K562 (cell line): ENCODE results near the gene PITPNM3. TPM values are rescaled to one million over a fixed set of nuclear protein-coding genes. Genes with fewer than 3 reads are reported as not detected.

Experiments used
- ATAC-seq: fragments of 200-7000 bp; cut with Tn5 transposase; 3 replicates; pipeline ENCODE4 v1.9.1; 2020; ENCODE audit warnings: moderate library complexity
- BruUV-seq: library from RNA; stranded (reverse); fragments of 400-500 nt; replicated peaks from 2 replicates; lab custom pipeline; 2021; lab: Mats Ljungman, UMichigan
- CTCF ChIA-PET: fragments of 300-600 bp; formaldehyde crosslinking; extraction: SDS; loops from one replicate; lab custom pipeline; 2021; ENCODE audit warnings: low intra/inter-chr PET ratio; lab: Yijun Ruan, JAX
- POLR2A ChIA-PET: fragments of 300-600, 350-650 bp; sonication (Branson Sonifier 250); formaldehyde crosslinking; extraction: SDS; loops from one replicate; lab custom pipeline; 2021; ENCODE audit warnings: antibody characterized with exemption, inconsistent platforms; lab: Yijun Ruan, JAX
- DNase-seq, 4 experiments: peaks; one replicate each; pipeline versions ENCODE4 v3.0.0 to v3.0.0-alpha.2; 2011 to 2018; ENCODE audit warnings: low spot score in 3 of 4, mixed read lengths in 3 of 4; ENCODE audit errors: extremely low read depth in 1 of 4
- FAIRE-seq: peaks from 2 replicates; lab custom pipeline; 2011; peaks lifted over from hg19 to GRCh38; lab: Jason Lieb, UNC
- H2AFZ ChIP-seq: 2 replicates; pipeline ENCODE4 v1.6.0; 2011; ENCODE audit warnings: low read depth, low read length, control low read depth, inconsistent platforms
- H3K27ac ChIP-seq: fragments of 200-600 bp; 3 replicates; pipeline ENCODE4 v1.8.0; 2011; ENCODE audit warnings: low read depth, mild to moderate bottlenecking, control low read depth, inconsistent platforms, low read length, moderate library complexity, mixed read lengths; ENCODE audit errors: extremely low read depth
- H3K27me3 ChIP-seq, 2 experiments: fragments of 300-600 bp in 1 of 2; 2 replicates in 1 of 2; 3 replicates in 1 of 2; pipeline versions ENCODE4 v1.6.0 to v1.8.0; 2011; ENCODE audit warnings: inconsistent platforms in 2 of 2, low read length in 2 of 2, mild to moderate bottlenecking in 1 of 2, mixed read lengths in 1 of 2, moderate library complexity in 1 of 2; ENCODE audit not compliant: control insufficient read depth in 2 of 2, insufficient read depth in 2 of 2
- H3K36me3 ChIP-seq: fragments of 300-600 bp; 3 replicates; pipeline ENCODE4 v1.8.0; 2011; ENCODE audit warnings: mild to moderate bottlenecking, low read length, inconsistent platforms; ENCODE audit not compliant: control insufficient read depth, insufficient read depth
- H3K4me1 ChIP-seq, 2 experiments: fragments of 200-600 bp in 1 of 2; replicated peaks in 1 of 2; 2 replicates in 1 of 2; 3 replicates in 1 of 2; pipeline versions ENCODE4 v1.5.1 to v1.8.0; 2011; ENCODE audit warnings: inconsistent platforms in 2 of 2, low read length in 2 of 2, mild to moderate bottlenecking in 1 of 2, mixed read lengths in 1 of 2, moderate library complexity in 1 of 2; ENCODE audit not compliant: control insufficient read depth in 2 of 2, insufficient read depth in 2 of 2
- H3K4me2 ChIP-seq: 2 replicates; pipeline ENCODE4 v1.6.1; 2011; ENCODE audit warnings: low read length, control low read depth, inconsistent platforms, mixed read lengths; ENCODE audit not compliant: insufficient read depth
- H3K4me3 ChIP-seq: fragments of 200-600 bp; sonication (generic), shearing (Covaris generic); 2 replicates; pipeline ENCODE4 v1.5.1; 2016; ENCODE audit warnings: control low read depth, inconsistent platforms
- H3K79me2 ChIP-seq: fragments of 200-600 bp; 3 replicates; pipeline ENCODE4 v1.8.0; 2011; ENCODE audit warnings: low read length, inconsistent platforms; ENCODE audit not compliant: control insufficient read depth, insufficient read depth
- H3K9ac ChIP-seq, 2 experiments: 2 replicates each; pipeline versions ENCODE4 v1.6.0 to v1.6.1; 2011; ENCODE audit warnings: low read depth in 2 of 2, low read length in 2 of 2, control low read depth in 1 of 2, inconsistent platforms in 1 of 2, mild to moderate bottlenecking in 1 of 2, mixed read lengths in 1 of 2; ENCODE audit not compliant: insufficient read depth in 1 of 2
- H3K9me1 ChIP-seq: one replicate; pipeline ENCODE4 v1.6.0; 2011; ENCODE audit warnings: inconsistent platforms, mild to moderate bottlenecking, low read length, moderate library complexity; ENCODE audit not compliant: control insufficient read depth, insufficient read depth
- H3K9me3 ChIP-seq: replicated peaks from 2 replicates; pipeline ENCODE4 v1.5.1; 2011; ENCODE audit warnings: low read depth, low read length, inconsistent platforms; ENCODE audit not compliant: control insufficient read depth, insufficient read depth
- H4K20me1 ChIP-seq: replicated peaks from 2 replicates; pipeline ENCODE4 v1.6.1; 2011; ENCODE audit warnings: low read length, inconsistent platforms, mixed read lengths; ENCODE audit not compliant: control insufficient read depth, insufficient read depth
- ATF3 ChIP-seq, 2 experiments: fragments of 450-650 bp in 1 of 2; sonication (generic) in 1 of 2; formaldehyde crosslinking in 1 of 2; IDR thresholded peaks in 1 of 2; conservative IDR thresholded peaks in 1 of 2; 2 replicates each; pipeline versions ENCODE4 v1.6.1 to v1.8.1; 2016 to 2023; ENCODE audit warnings: mild to moderate bottlenecking in 2 of 2, moderate library complexity in 2 of 2, inconsistent platforms in 1 of 2, missing genetic modification reagents in 1 of 2
- CBX2 ChIP-seq: fragments of 200-600 bp; sonication (generic); IDR thresholded peaks from one replicate; pipeline ENCODE4 v1.6.1; 2012; ENCODE audit warnings: mild to moderate bottlenecking, low read length, inconsistent platforms; ENCODE audit not compliant: insufficient read depth, poor library complexity, severe bottlenecking
- MAZ ChIP-seq, 2 experiments: fragments of 450-650 bp in 1 of 2; sonication (generic) in 1 of 2; formaldehyde crosslinking; IDR thresholded peaks in 1 of 2; conservative IDR thresholded peaks in 1 of 2; 2 replicates each; pipeline versions ENCODE4 v1.4.0 to v1.5.0; 2020; ENCODE audit warnings: mild to moderate bottlenecking in 1 of 2, missing genetic modification reagents in 1 of 2
- WGBS: fragments of 100-300 bp; shearing (Covaris generic); methylation state at CpG from one replicate; pipeline ENCODE4 v1.1.6; 2016; ENCODE audit warnings: low coverage, mixed read lengths; ENCODE audit not compliant: insufficient coverage; ENCODE audit errors: missing lambda C conversion rate; 5-methylcytosine and 5-hydroxymethylcytosine counted together
- in situ Hi-C: fragments of 300-500 bp; cut with MboI; formaldehyde crosslinking; loops from 4 replicates; pipeline ENCODE4 v1.15.0; 2018; ENCODE audit warnings: inconsistent platforms, mixed read lengths
- intact Hi-C: fragments of 100-400 bp; cut with micrococcal nuclease; formaldehyde crosslinking; loops from 2 replicates; pipeline ENCODE4 v1.14.2; 2022
- polyA plus RNA-seq, 8 experiments: library from polyadenylated mRNA; depleted of rRNA in 4 of 8; stranded (reverse) in 5 of 8; unstranded in 3 of 8; fragments of >200 nt; fragmentation: Nextera tagmentation in 2 of 8; fragmentation: Illumina TruSeq in 1 of 8; extraction: Ambion mirVana in 2 of 8; extraction: Trizol in 1 of 8; gene quantifications; 2 replicates each; pipeline versions ENCODE4 v1.2.1 to v1.2.3, GENCODE V29; 2011 to 2014; ENCODE audit warnings: inconsistent platforms in 1 of 8, missing spikeins in 1 of 8
- total RNA-seq, 7 experiments: library from RNA; depleted of rRNA in 6 of 7; stranded (reverse); fragments of >200 nt in 6 of 7; fragmentation: Illumina TruSeq in 2 of 7; extraction: Trizol in 2 of 7; gene quantifications; 2 replicates each; pipeline versions ENCODE4 v1.2.1 to v1.2.3, GENCODE V29; 2011 to 2021; ENCODE audit warnings: low replicate concordance in 1 of 7

Gene PITPNM3
- total and polyA plus RNA-seq, 9 of the 15 experiments (the other 6 are each of a cell fraction or from before 2014, with no cell fraction given): 0.14 to 0.38 (median 0.22) TPM; not detected in 2

GRCh38 chr17:6526362-6527152, 29.8 kb downstream of the PITPNM3 start (continued):
- TF ChIP-seq MAZ (CRISPR knock-in tag; conservative IDR thresholded peaks at IDR 0.05 in 1 of 2, IDR thresholded peaks at IDR 0.05 in 1 of 2): no peak

GRCh38 chr17:6525731-6526130, 30.6 kb downstream of the PITPNM3 start:
- no peaks in the 10 kb centered on the region for H3K27me3 ChIP-seq
- FAIRE-seq (no peak), DNase-seq (no peak), ATAC-seq (no peak)
- no TSS peak for BruUV-seq
- no peak overlapping the region for H3K27ac ChIP-seq
- H3K79me2 ChIP-seq: no peaks in the 10 kb centered on the region
- peak; percentile 64 for TF ChIP-seq ATF3 (IDR thresholded peaks at IDR 0.05)
- no peak for TF ChIP-seq ATF3 (CRISPR knock-in tag; conservative IDR thresholded peaks at IDR 0.05)
- no peak for TF ChIP-seq CBX2
- in situ Hi-C loops (no loop called here), intact Hi-C loops (no loop called here)
- CTCF ChIA-PET: no interaction called here
- H3K9ac ChIP-seq: no peak overlapping the region
- 0% methylated on average over 2 of the region's 2 CpGs for WGBS
- H3K9me3 ChIP-seq: no peaks in the 10 kb centered on the region
- no peaks in the 10 kb centered on the region for H3K4me1 ChIP-seq
- H2AFZ ChIP-seq: no peak overlapping the region
- no peaks in the 10 kb centered on the region for H3K36me3 ChIP-seq
- no peak overlapping the region for H3K4me2 ChIP-seq
- no peaks in the 10 kb centered on the region for H3K9me1 ChIP-seq
- H4K20me1 ChIP-seq: no peaks in the 10 kb centered on the region
- H3K4me3 ChIP-seq: no peak overlapping the region
- POLR2A ChIA-PET: interaction anchor here (0.8 to 1.0 kb wide), 2 partner anchors 9 to 12 kb away, joined by 3 to 4 read pairs; no protein-coding TSS in a partner anchor
